Astrocyte (in vitro differentiated cells and primary cell): ENCODE measurements around the gene SULT2B1. TPM values are rescaled to one million over a fixed set of nuclear protein-coding genes. Genes with fewer than 3 reads are reported as not detected.

Source experiments
- DNase-seq: peaks from one replicate; pipeline ENCODE4 v3.0.0-alpha.2; 2010; ENCODE audit warnings: low read depth
- FAIRE-seq: peaks from 2 replicates; lab custom pipeline; 2011; peaks lifted over from hg19 to GRCh38; lab: Jason Lieb, UNC
- H2AFZ ChIP-seq: 2 replicates; pipeline ENCODE4 v1.6.0; 2012; ENCODE audit warnings: low read depth, low read length, inconsistent platforms
- H3K27ac ChIP-seq: 2 replicates; pipeline ENCODE4 v1.5.1; 2011; ENCODE audit warnings: low read depth, low read length, inconsistent platforms
- H3K27me3 ChIP-seq: 2 replicates; pipeline ENCODE4 v1.6.0; 2011; ENCODE audit warnings: low read length, inconsistent platforms; ENCODE audit not compliant: insufficient read depth
- H3K36me3 ChIP-seq: 2 replicates; pipeline ENCODE4 v1.5.1; 2011; ENCODE audit warnings: low read length, inconsistent platforms; ENCODE audit not compliant: insufficient read depth
- H3K4me1 ChIP-seq: 2 replicates; pipeline ENCODE4 v1.5.1; 2011; ENCODE audit warnings: low read length, inconsistent platforms; ENCODE audit not compliant: insufficient read depth
- H3K4me2 ChIP-seq: 2 replicates; pipeline ENCODE4 v1.6.0; 2012; ENCODE audit warnings: low read length, inconsistent platforms
- H3K4me3 ChIP-seq: 2 replicates; pipeline ENCODE4 v1.5.1; 2011; ENCODE audit warnings: low read depth, mild to moderate bottlenecking, low read length, inconsistent platforms; ENCODE audit not compliant: insufficient read depth
- H3K79me2 ChIP-seq: 2 replicates; pipeline ENCODE4 v1.6.0; 2012; ENCODE audit warnings: mild to moderate bottlenecking, low read length, inconsistent platforms; ENCODE audit not compliant: insufficient read depth
- H3K9ac ChIP-seq: 2 replicates; pipeline ENCODE4 v1.6.0; 2012; ENCODE audit warnings: mild to moderate bottlenecking, low read length, inconsistent platforms
- H3K9me3 ChIP-seq: 2 replicates; pipeline ENCODE4 v1.5.1; 2012; ENCODE audit warnings: low read depth, mild to moderate bottlenecking, low read length, inconsistent platforms; ENCODE audit not compliant: insufficient read depth
- H4K20me1 ChIP-seq: 2 replicates; pipeline ENCODE4 v1.6.0; 2012; ENCODE audit warnings: low read length, inconsistent platforms; ENCODE audit not compliant: insufficient read depth
- H3K27ac Mint-ChIP-seq: one replicate; pipeline ENCODE4 v1.8.0; 2021; ENCODE audit warnings: mild to moderate bottlenecking, mixed read lengths; ENCODE audit not compliant: unreplicated experiment
- H3K27me3 Mint-ChIP-seq: one replicate; pipeline ENCODE4 v1.8.0; 2021; ENCODE audit warnings: low read depth, mixed read lengths; ENCODE audit not compliant: unreplicated experiment
- H3K36me3 Mint-ChIP-seq: one replicate; pipeline ENCODE4 v1.8.0; 2021; ENCODE audit warnings: low read depth, mixed read lengths; ENCODE audit not compliant: unreplicated experiment
- H3K4me1 Mint-ChIP-seq: one replicate; pipeline ENCODE4 v1.8.0; 2021; ENCODE audit warnings: low read depth, mixed read lengths; ENCODE audit not compliant: unreplicated experiment
- H3K4me3 Mint-ChIP-seq: one replicate; pipeline ENCODE4 v1.8.0; 2021; ENCODE audit warnings: mild to moderate bottlenecking, moderate library complexity, mixed read lengths; ENCODE audit not compliant: unreplicated experiment
- H3K9me3 Mint-ChIP-seq: one replicate; pipeline ENCODE4 v1.8.0; 2021; ENCODE audit warnings: mild to moderate bottlenecking, mixed read lengths; ENCODE audit not compliant: unreplicated experiment
- CTCF ChIP-seq: IDR thresholded peaks from 2 replicates; pipeline ENCODE4 v1.5.1; 2011; ENCODE audit warnings: low read depth, mild to moderate bottlenecking, inconsistent platforms, low read length, moderate library complexity; ENCODE audit not compliant: insufficient read depth
- EZH2 ChIP-seq: IDR thresholded peaks from 2 replicates; pipeline ENCODE4 v1.6.1; 2012; ENCODE audit warnings: mild to moderate bottlenecking, low read length, inconsistent platforms; ENCODE audit not compliant: insufficient read depth
- total RNA-seq: library from RNA; stranded (reverse); gene quantifications from 2 replicates; pipeline ENCODE4 v1.2.1, GENCODE V29; 2021

The SULT2B1 gene
- total RNA-seq, 1 donor from 2014 or later, result not detected

GRCh38 chr19:48520134-48520533, 31.8 kb upstream of the SULT2B1 start:
- Histone ChIP-seq H3K4me3 (no peak overlapping the region), H3K36me3 (no peaks in the 10 kb centered on the region), H3K27me3 (no peaks in the 10 kb centered on the region), H3K27ac (no peak overlapping the region), H3K9me3 (peaks cover 3% of the 10 kb centered on the region), H3K4me2 (no peak overlapping the region), H3K79me2 (no peaks in the 10 kb centered on the region), H2AFZ (no peak overlapping the region), H3K4me1 (no peaks in the 10 kb centered on the region), H4K20me1 (no peaks in the 10 kb centered on the region), H3K9ac (no peak overlapping the region)
- Mint-ChIP-seq H3K36me3 (peaks cover 7% of the 10 kb centered on the region), H3K27me3 (peaks cover 3% of the 10 kb centered on the region), H3K4me3 (no peak overlapping the region), H3K27ac (no peak overlapping the region), H3K4me1 (peaks cover 7% of the 10 kb centered on the region), H3K9me3 (peaks cover 6% of the 10 kb centered on the region)
- TF ChIP-seq EZH2 (no peak), CTCF (no peak)
- DNase-seq (no peak), FAIRE-seq (no peak)

GRCh38 chr19:48524221-48524620, 27.8 kb upstream of the SULT2B1 start:
- H3K9me3 ChIP-seq, result peaks cover 9% of the 10 kb centered on the region
- H4K20me1 ChIP-seq, result no peaks in the 10 kb centered on the region
- DNase-seq (no peak), FAIRE-seq (no peak)
- no peaks in the 10 kb centered on the region for H3K79me2 ChIP-seq
- H3K36me3 Mint-ChIP-seq, result peaks cover 7% of the 10 kb centered on the region
- H3K27me3 ChIP-seq, result no peaks in the 10 kb centered on the region
- H3K4me3 ChIP-seq, result no peak overlapping the region
- H2AFZ ChIP-seq, result no peak overlapping the region
- peaks cover 19% of the 10 kb centered on the region for H3K9me3 Mint-ChIP-seq
- TF ChIP-seq CTCF (no peak), EZH2 (no peak)
- no peak overlapping the region for H3K4me2 ChIP-seq
- H3K27me3 Mint-ChIP-seq, result peaks cover 3% of the 10 kb centered on the region
- no peaks in the 10 kb centered on the region for H3K4me1 ChIP-seq
- H3K36me3 ChIP-seq, result no peaks in the 10 kb centered on the region
- no peaks in the 10 kb centered on the region for H3K4me1 Mint-ChIP-seq
- H3K4me3 Mint-ChIP-seq, result no peak overlapping the region
- no peak overlapping the region for H3K27ac Mint-ChIP-seq
- no peak overlapping the region for H3K9ac ChIP-seq
- H3K27ac ChIP-seq, result no peak overlapping the region

- Histone ChIP-seq H3K4me1 (no peaks in the 10 kb centered on the region), H4K20me1 (no peaks in the 10 kb centered on the region), H3K27ac (no peak overlapping the region), H3K36me3 (no peaks in the 10 kb centered on the region), H3K79me2 (no peaks in the 10 kb centered on the region), H3K4me2 (no peak overlapping the region), H3K27me3 (no peaks in the 10 kb centered on the region), H3K9me3 (peaks cover 10% of the 10 kb centered on the region), H2AFZ (no peak overlapping the region), H3K4me3 (no peak overlapping the region), H3K9ac (no peak overlapping the region)
- H3K27me3 Mint-ChIP-seq, result peaks cover 3% of the 10 kb centered on the region
- peaks cover 19% of the 10 kb centered on the region for H3K9me3 Mint-ChIP-seq
- no peak overlapping the region for H3K27ac Mint-ChIP-seq
- FAIRE-seq (no peak), DNase-seq (no peak)
- TF ChIP-seq CTCF, result no peak
- TF ChIP-seq EZH2, result no peak
- H3K36me3 Mint-ChIP-seq, result peaks cover 7% of the 10 kb centered on the region
- no peak overlapping the region for H3K4me3 Mint-ChIP-seq
- H3K4me1 Mint-ChIP-seq, result no peaks in the 10 kb centered on the region
These were observed 27.2 kb upstream of the SULT2B1 start for GRCh38 chr19:48524732-48525131.
